GM21515 (cell line): ENCODE measurements around the gene P2RX7.
"Not testable (repeated sequence)": the region's sequence is repeated elsewhere in the genome, so short reads cannot be mapped to it uniquely, and the experiment has no call there.

ENCODE experiments used
- ATAC-seq: cut with Tn5 transposase; IDR thresholded peaks from one replicate; pipeline ENCODE4 v1.9.1; 2021; ENCODE audit not compliant: unreplicated experiment

Gene P2RX7

DNA sequence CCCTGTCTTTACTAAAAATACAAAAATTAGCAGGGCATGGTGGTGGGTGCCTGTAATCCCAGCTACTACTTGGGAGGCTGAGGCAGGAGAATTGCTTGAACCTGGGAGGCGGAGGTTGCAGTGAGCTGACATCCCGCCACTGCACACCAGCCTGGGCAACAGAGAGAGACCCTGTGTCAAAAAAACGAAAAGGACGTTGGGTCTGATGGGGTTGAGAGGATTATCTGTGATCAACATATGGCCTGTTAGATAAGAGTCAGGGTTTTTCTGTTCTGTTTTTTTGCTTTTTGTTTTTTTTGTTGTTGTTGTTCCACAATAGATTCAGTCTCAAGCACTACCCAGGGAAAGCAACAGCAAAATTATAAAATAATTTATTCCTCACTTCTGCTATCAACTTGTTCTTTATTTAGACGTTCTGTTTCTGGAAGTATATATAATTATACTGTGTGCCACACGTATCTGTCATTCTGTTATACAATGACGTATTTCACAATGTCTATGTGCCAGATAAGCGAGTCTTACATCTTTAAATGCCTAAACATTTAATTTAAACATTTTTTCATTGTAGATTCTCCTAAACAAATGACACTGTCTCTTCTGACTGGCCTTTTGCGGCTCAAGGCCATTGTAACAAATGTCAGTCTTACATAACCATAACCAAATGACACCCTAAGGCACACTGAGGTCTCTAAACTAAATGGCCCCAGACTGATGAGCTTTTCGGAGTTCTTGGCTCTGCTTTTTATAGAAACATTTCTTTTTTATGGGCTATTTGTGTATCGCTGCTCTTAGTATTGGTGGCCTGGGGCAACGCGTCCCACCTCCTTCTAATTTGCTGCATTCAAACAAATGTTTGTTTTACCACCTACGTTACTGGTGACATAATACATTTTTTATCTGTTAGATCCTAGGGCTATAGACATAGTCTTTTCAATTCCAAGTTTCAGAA, 70.0 kb downstream of the P2RX7 start:
- no peak for ATAC-seq

DNA sequence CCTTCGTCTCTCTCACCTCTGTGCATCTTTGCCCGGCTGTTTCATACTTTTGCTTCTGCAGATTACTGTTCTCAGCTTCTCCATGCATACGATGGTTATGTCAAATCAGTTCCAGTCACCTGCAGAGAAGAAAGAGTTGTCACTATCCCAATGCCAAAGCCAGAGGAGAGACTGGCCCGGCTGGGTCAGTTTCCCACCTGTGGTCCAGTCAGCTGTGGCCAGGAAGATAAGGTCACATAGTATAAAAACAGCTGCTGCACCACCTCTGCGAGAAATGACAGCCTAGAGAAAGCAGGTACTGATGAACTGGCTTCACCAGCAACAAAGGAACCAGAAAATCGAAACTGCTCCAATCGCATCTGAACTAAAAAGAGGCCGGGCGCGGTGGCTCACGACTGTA, 70.8 kb downstream of the P2RX7 start:
- ATAC-seq = no peak

DNA sequence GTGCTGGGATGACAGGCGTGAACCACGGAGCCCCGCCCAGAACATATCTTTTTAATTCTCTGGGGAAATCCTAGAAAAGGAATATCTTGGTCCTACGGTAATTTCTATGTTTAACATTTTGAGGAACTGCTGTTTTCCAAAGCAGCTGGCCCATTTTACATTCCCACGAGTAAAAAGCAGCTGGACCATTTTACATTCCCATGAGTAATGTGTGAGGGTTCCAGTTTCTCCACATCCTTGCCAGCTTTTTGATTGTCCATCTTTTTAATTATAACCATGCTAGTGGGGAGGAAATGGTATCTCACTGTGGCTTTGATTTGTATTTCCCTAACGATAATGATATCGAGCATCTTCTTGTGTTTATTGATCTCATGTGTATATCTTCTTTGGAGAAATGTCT, 72.8 kb downstream of the P2RX7 start:
- ATAC-seq = no peak

DNA sequence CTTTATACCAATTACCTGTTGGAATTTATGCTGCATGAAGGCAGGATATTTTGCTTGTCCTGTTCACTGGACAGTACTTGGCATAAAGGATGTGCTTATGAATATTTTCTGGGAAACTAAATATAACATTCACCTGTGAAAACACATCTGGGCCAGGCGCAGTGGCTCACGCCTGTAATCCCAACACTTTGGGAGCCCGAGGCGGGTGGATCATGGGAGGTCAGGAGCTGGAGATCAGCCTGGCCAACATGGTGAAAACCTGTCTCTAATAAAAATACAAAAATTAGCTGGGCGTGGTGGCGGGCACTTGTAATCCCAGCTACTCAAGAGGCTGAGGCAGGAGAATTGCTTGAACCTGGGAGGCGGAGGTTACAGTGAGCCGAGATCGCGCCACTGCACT, 75.9 kb downstream of the P2RX7 start:
- ATAC-seq = not testable (repeated sequence)

DNA sequence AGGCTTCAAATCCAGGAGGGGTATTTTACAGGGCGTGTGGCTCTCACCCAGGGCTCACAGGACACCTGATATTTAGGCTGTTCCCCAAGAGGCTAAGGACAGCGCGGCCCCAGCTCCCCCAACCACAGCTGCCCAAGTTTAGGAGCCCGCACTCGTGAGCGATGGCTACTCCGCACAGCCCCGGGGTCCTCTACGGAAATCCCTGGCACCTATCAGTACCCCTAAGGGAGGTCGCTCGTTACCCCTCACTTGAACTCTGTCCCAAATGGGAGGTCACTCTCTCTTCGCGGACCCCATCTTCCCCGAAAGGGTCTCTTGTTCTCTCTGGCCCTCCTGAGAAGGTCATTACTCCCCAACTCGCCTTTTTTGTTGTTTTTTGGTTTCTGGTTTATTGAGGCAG, 76.5 kb downstream of the P2RX7 start:
- no peak for ATAC-seq

DNA sequence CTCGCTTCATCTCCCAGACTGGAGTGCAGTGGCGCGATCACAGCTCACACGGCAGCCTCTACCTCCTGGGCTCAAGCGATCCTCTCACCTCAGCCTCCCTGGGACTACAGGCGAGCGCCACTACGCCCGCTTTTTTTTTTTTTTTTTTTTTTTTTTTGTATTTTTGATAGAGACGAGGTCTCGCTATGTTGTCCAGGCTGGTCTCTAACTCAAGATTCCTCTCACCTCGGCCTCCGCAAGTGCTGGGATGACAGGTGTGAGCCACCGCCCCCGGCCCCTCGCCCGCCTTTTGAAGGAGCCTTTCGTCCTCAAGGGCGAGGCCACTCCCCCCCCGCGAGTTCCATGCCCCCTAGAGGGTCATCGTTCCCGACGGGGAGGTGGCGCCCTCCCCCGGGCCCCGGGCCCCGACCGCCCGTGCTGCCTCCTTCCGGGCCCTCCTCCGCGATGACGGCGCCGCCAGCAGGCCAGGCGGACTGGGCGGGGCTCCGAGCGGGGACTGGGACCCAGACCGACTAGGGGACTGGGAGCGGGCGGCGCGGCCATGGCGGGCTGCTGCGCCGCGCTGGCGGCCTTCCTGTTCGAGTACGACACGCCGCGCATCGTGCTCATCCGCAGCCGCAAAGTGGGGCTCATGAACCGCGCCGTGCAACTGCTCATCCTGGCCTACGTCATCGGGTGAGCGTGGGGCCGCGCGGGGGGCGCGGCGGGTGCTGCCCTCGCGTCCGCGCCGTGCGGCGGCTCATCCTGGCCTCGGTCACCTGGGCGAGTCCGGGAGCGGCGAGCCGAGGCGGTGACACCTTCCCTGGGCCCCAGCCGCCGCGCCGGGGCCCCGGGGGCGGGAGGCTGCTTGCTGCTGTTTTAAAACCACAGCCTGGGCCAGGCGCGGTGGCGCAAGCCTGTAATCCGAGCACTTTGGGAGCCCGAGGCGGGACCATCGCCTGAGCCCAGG, 77.2 kb downstream of the P2RX7 start, which contains the start of gene P2RX4:
P2RX4 (plus strand) TSS at position 506 of the 949 bp plus-strand sequence; CDS start at position 542, 36 bp downstream.
- ATAC-seq = peak; percentile 82

DNA sequence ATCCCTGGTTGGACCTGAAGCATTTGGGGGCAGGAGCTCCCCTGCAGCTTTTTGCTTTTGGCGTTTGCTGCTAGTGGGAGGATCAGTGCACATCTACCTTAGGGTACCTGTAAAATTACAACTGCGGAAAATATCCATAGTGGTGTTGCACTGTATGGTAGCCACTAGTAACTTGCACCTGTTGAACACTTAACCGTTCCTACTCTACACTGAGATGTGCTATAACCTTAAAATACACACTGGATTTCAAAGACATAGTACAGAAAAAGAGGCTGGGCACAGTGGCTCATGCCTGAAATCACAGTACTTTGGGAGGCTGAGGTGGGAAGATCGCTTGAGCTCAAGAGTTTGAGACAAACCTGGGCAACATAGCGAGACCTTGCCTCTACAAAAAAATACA, 80.2 kb downstream of the P2RX7 start:
- no peak for ATAC-seq

DNA sequence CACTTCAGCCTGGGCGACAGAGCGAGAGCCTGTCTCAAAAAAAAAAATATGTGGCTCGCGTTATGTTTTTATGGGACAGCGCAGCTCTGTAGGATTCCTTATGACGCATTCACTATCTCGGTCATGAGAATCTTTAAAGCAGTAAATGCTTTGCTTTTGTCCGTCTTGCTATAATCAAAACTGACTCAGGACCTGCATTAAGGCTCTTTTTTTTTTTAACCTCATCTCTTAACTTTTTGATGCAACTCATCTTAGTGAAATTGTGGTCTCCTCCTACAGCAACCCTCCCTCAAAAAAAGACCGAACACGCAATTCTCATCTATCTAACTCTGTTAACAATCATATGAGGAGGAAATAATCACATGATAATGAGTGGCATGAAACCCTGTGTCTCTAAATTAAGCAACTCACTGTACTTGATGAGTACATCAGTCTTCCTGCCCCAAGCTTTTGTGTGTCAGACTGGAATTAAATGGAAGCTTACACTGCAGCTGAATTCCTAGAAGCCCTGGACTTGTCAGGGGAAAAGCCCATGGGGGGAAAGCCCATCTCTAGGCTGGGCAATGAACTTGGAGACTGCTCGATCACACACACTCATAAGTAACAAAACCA, 81.6 kb downstream of the P2RX7 start:
- no peak for ATAC-seq

DNA sequence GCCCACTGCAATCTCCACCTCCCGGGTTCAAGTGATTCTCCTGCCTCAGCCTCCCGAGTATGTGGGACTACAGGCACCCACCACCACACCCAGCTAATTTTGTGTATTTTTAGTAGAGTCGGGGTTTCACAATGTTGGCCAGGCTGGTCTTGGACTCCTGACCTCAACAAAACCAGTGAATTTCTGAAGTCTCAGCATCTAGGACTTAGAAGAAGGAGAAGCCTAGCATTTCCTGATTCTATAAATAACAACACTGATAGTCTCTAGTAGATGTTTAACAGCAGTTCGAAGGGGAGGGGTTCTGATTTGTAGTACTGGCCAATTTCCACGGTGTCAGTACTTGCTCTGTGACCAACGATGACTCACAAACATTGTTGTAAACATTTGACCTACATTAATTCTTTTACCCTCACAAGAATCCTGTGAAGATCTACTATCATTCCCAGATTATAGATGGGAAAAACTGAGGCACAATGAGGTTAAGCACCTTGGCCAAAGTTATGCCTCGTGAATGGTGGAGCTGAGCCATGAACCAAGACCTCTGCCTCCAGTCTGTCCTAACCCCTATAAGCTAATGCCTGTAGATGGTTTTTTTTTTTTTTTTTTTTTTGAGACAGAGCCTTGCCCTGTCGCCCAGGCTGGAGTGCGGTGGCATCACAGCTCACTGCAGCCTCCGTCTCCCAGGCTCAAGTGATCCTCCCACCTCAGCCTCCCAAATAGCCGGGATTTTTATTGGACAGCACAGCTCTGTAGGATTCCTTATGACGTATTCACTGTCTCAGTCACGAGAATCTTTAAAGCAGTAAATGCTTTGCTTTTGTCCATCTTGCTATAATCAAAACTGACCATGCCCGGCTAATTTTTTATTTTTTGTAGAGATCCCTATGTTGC, 82.4 kb downstream of the P2RX7 start:
- no peak for ATAC-seq

DNA sequence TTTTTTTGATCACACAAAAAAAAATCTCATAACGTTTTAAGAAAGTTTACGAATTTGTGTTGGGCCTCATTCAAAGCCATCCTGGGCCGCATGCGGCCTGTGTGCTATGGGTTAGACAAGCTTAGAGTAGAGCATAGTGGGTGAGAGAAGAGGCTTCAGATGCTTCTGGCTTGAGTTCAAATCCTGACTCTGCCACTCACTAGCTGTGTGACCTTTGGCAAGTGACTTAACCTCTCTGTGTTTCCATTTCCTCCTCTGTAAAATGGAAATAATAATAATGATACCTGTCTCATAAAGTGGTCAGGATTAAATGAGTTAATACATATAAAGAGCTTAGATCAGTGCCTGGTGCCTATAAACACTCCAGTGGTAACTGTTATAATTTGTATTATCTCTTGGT, 83.4 kb downstream of the P2RX7 start:
- ATAC-seq = no peak

DNA sequence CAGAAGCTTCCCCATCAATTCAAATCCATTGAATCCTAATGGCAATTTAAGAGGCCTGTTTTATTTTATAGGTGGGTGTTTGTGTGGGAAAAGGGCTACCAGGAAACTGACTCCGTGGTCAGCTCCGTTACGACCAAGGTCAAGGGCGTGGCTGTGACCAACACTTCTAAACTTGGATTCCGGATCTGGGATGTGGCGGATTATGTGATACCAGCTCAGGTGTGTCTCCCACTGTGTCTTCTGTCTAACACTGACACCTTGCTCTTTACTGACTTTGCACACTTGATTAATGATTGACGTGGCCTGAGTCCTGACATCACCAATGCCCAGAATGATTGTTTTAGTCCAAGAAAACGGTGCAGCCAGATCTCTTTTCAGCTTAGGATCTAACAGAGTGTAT, 84.4 kb downstream of the P2RX7 start:
- ATAC-seq = no peak

DNA sequence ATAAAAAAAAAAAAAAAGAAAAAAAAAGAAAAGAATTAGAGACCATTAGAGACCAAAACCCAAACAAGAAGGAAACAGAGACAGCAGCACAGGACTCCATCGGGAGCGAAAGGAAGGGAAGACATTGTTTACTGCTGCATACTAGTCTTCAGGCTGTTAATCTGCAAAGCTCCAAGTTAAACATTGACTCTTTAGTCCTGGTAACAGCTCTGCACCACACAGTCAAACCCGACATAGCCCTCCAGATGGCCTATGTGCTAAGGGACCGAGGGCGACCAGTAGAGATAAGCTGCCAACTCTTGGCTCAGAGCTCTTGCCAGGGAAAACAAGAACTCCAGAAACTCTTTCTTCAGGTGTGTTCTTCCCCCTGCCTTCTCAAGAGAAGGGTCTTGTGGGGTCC, 85.1 kb downstream of the P2RX7 start:
- ATAC-seq = no peak

DNA sequence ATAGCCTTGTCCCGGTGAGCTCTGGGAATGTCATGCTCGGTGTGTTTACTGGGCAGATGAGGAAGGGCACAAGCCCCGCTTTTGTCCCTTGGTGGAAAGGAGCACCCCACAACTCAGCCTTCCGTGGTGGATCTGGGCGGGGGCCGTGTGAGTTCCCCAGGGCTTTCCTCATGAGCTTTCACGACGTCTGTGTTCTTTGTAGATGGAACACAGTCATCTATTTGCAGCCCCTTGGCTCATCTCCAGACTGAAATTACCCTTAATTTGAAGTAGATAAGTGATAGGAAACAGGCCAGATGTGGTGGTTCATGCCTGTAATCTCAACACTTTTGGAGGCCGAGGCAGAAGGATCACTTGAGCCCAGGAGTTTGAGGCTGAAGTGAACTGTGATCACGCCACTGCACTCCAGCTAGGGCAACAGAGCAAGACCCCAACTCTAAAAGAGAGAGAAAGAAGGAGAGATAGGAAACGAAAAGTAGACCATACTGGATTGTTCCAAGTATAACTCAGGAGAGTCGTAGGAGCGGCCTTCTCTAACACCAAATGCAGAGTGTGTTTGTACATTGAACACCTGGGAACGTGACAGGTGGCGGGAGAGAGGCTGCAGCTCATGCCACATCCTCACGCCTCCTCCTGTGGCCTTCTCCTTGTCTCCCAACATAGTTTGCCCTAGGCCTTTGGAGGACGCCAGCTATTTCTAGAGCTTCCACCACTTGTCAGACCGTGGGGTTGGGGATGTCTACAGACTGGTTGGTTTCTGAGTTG, 86.1 kb downstream of the P2RX7 start:
- no peak for ATAC-seq

DNA sequence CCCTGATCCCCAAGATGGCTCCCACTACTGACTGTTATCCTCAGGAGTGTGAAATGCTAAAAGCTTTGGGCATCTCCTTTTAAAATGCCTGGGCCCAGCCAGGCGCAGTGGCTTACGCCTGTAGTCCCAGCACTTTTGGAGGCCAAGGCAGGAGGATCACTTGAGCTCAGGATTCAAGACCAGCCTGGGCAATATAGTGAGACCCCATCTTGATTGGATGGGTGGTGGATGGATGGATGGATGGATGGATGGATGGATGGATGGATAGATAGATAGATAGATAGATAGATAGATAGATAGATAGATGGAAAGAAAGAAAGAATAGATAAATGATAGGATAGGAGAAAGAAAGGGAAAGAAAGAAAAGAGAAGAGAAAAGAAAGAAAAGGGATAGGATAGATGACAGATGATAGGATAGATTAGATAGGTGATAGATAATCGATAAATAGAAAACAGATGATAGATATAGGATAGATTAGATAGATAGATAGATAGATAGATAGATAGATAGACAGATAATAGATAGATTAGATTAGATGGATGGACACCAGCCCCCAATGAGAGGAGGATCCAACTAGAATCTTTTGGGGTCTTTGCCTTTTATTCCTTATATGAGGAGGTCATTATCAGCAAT, 86.8 kb downstream of the P2RX7 start:
- ATAC-seq = no peak

DNA sequence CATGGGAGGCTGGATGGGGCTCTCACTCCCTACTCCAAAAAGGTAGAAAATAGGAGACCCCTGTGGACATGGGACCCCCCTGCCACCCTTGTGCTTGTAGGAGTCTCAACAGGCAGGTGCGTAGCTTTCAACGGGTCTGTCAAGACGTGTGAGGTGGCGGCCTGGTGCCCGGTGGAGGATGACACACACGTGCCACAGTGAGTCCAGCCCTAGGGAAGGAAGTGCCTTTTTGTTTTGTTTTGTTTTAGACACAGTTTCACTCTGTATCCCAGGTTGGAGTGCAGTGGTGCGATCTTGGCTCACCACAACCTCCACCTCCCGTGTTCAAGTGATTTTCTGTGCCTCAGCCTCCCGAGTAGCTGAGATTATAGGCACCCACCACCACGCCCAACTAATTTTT, 90.2 kb downstream of the P2RX7 start:
- no peak for ATAC-seq

DNA sequence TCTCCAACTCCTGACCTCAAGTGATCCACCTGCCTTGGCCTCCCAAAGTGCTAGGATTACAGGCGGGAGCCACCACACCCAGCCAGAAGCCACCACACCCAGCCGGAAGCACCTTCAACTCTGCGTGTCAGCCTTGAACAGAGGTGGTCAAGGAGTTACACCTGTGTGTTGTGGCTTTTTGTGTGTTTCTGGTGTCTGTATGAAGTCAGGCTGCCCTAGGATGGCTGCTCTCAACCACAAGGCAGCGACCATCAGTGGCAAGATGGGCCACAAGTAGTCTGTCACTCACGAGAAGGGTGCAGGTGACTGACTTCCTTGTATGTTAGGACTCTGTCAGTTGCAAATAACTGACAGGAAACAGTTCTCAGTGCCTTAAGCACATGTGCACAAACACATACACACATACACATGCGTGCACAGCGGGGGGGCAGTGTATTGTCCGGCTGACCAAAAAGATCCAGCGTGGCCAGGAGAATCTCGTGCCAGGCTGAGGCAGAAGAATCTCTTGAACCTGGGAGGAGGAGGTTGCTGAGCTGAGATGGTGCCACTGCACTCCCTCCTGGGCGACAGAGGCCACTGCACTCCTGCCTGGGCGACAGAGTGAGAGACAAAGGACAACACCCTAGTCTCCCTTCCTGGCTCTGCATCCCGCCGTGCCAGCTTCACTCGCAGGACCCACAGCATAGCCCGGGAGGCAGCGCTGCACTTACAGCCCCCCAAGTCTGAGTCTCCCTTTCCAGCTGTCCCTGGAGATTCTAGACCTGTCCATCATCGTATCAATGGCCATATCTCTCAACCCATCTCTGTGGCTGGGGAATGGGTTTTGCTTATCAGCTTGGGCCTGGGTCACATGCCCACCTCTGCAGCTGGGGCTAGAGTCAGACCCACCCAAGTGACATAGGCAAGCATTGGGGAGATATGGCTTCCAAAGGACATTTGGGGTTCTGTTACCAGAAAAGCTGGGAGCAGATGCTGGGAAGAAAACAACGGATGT, 90.9 kb downstream of the P2RX7 start:
- ATAC-seq = no peak

DNA sequence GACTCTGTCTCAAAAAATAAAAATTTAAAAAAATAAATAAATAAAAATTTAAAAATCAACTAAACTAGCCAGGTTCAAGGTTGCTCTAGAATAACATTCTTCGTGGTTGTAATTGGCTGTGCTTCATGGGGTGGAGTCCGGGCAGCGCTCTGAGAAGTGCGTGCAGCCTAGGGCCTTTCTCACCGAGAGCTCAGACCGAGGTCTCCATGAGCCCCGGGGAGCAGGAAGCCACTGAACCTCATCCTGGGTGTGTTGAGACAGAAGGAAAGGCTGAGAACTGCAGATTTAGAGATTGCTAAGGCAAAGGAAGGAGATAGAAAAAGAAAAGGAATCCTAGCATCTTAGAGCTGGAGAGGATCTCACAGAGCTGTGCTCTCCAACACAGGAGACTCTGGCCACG, 91.9 kb downstream of the P2RX7 start:
- ATAC-seq = no peak

DNA sequence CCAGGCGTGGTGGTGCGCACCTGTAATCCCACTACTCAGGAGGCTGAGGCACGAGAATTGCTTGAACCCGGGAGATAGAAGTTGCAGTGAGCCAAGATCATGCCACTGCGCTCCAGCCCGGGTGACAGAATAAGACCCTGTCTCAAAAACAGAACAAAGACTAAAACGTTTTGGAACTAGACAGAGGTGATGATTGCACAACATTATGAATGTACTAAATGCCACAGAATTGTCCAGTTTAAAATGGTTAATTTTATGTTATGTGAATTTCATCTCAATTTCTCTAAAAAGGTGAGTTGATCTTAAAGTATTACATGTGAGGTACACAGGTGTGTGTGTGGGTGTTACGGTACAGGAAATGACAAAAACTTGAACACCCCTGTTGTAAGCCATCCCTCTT, 93.7 kb downstream of the P2RX7 start:
- no peak for ATAC-seq
